ENCODE data around the gene SMIM41.

SMIM41 gene

GRCh38 chr12:52050758-52051541, 28.6 kb upstream of the SMIM41 start, which contains the start of gene NR4A1:
Gene NR4A1, plus strand, starts transcription at chr12:52051442. Its CDS starts 2,887 bp downstream, at chr12:52054329.
- DNase-seq, result peak; percentile 93

GRCh38 chr12:52052468-52053186, 26.9 kb upstream of the SMIM41 start:
- no peak for DNase-seq

- no peak for DNase-seq
These were observed 25.8 kb upstream of the SMIM41 start for GRCh38 chr12:52053536-52054209.

- DNase-seq, result no peak
These were observed 25.2 kb upstream of the SMIM41 start for GRCh38 chr12:52054231-52054832.

- DNase-seq, result no peak
These were observed 24.4 kb upstream of the SMIM41 start for GRCh38 chr12:52054833-52055730.

- no peak for DNase-seq
These were observed 23.5 kb upstream of the SMIM41 start for GRCh38 chr12:52055731-52056711.

- DNase-seq, result no peak
These were observed 22.5 kb upstream of the SMIM41 start for GRCh38 chr12:52056801-52057637.

GRCh38 chr12:52057638-52058576, 21.6 kb upstream of the SMIM41 start:
- no peak for DNase-seq

- no peak for DNase-seq
These were observed 20.7 kb upstream of the SMIM41 start for GRCh38 chr12:52058631-52059361.

- DNase-seq, result no peak
These were observed 19.7 kb upstream of the SMIM41 start for GRCh38 chr12:52059582-52060497.

- no peak for DNase-seq
These were observed 18.9 kb upstream of the SMIM41 start for GRCh38 chr12:52060498-52061177.

- DNase-seq, result no peak
These were observed 17.9 kb upstream of the SMIM41 start for GRCh38 chr12:52061470-52062166.

GRCh38 chr12:52062167-52063081, 17.1 kb upstream of the SMIM41 start:
- DNase-seq, result no peak
